HepG2 (cell line): ENCODE measurements around the gene GLIS2. TPM values are rescaled to one million over a fixed set of nuclear protein-coding genes. Genes with fewer than 3 reads are reported as not detected.

Experiments used
- BATF2 ChIP-seq: sonication (generic); formaldehyde crosslinking; IDR thresholded peaks from 2 replicates; pipeline ENCODE4 v1.8.0; 2022; ENCODE audit warnings: mild to moderate bottlenecking, missing genetic modification reagents, moderate library complexity
- CBX5 ChIP-seq: sonication (generic); formaldehyde crosslinking; IDR thresholded peaks from 2 replicates; pipeline ENCODE4 v1.4.0; 2020; ENCODE audit warnings: missing genetic modification reagents, borderline replicate concordance
- CCDC6 ChIP-seq: sonication (generic); formaldehyde crosslinking; IDR thresholded peaks from 2 replicates; pipeline ENCODE4 v1.8.1; 2022; ENCODE audit warnings: mild to moderate bottlenecking, missing genetic modification reagents, moderate library complexity
- CTCF ChIP-seq: sonication (generic); formaldehyde crosslinking; IDR thresholded peaks from 2 replicates; pipeline ENCODE4 v1.5.0; 2020; ENCODE audit warnings: mild to moderate bottlenecking, missing genetic modification reagents, moderate library complexity
- GABPB1 ChIP-seq: IDR thresholded peaks from 2 replicates; pipeline ENCODE4 v1.6.1; 2016; ENCODE audit warnings: mild to moderate bottlenecking, missing genetic modification reagents, moderate library complexity, missing compliant biosample characterization
- HDAC6 ChIP-seq: fragments of 200-600 bp; sonication (generic); IDR thresholded peaks from 2 replicates; pipeline ENCODE4 v1.7.0; 2017; ENCODE audit warnings: mild to moderate bottlenecking, antibody characterized with exemption, low read length, low read depth
- KIAA2018 ChIP-seq: sonication (generic); formaldehyde crosslinking; IDR thresholded peaks from 2 replicates; pipeline ENCODE4 v1.5.0; 2020; ENCODE audit warnings: mild to moderate bottlenecking, missing genetic modification reagents, borderline replicate concordance
- PRPF4 ChIP-seq: fragments of 200-400 bp; formaldehyde crosslinking; IDR thresholded peaks from 2 replicates; pipeline ENCODE4 v1.6.1; 2016; ENCODE audit warnings: low read length, low read depth; ENCODE audit not compliant: poor library complexity, severe bottlenecking
- REPIN1 ChIP-seq: sonication (generic); formaldehyde crosslinking; IDR thresholded peaks from 2 replicates; pipeline ENCODE4 v1.8.0; 2022; ENCODE audit warnings: missing genetic modification reagents, low read depth, mild to moderate bottlenecking, borderline replicate concordance
- TBX2 ChIP-seq: sonication (generic); formaldehyde crosslinking; IDR thresholded peaks from 2 replicates; pipeline ENCODE4 v1.5.0; 2020; ENCODE audit warnings: missing genetic modification reagents, mild to moderate bottlenecking, borderline replicate concordance
- YEATS4 ChIP-seq: sonication (generic); formaldehyde crosslinking; IDR thresholded peaks from 2 replicates; pipeline ENCODE4 v1.4.0; 2020; ENCODE audit warnings: missing genetic modification reagents, borderline replicate concordance
- ZBTB21 ChIP-seq: sonication (generic); formaldehyde crosslinking; IDR thresholded peaks from 2 replicates; pipeline ENCODE4 v1.4.0; 2020; ENCODE audit warnings: missing genetic modification reagents
- ZNF251 ChIP-seq: sonication (generic); formaldehyde crosslinking; IDR thresholded peaks from 2 replicates; pipeline ENCODE4 v1.9.0; 2021; ENCODE audit warnings: mild to moderate bottlenecking, missing genetic modification reagents
- ZNF616 ChIP-seq: sonication (generic); formaldehyde crosslinking; IDR thresholded peaks from 2 replicates; pipeline ENCODE4 v1.5.0; 2020; ENCODE audit warnings: low read depth, mild to moderate bottlenecking, missing genetic modification reagents
- polyA plus RNA-seq, 8 experiments: library from polyadenylated mRNA; depleted of rRNA in 3 of 8; stranded (reverse) in 7 of 8; unstranded in 1 of 8; fragments of >200 nt; fragmentation: Illumina TruSeq in 4 of 8; extraction: Trizol in 4 of 8; gene quantifications; 2 replicates each; pipeline versions ENCODE4 v1.2.1 to v1.2.3, GENCODE V29; 2011 to 2016; ENCODE audit warnings: low read depth in 4 of 8, missing spikeins in 1 of 8, mixed read lengths in 1 of 8; ENCODE audit not compliant: insufficient read depth in 1 of 8
- total RNA-seq, 5 experiments: library from RNA; depleted of rRNA; stranded (reverse); fragments of >200 nt; fragmentation: Illumina TruSeq; extraction: Trizol; gene quantifications; 2 replicates each; pipeline ENCODE4 v1.2.3, GENCODE V29; 2016; ENCODE audit warnings: low read depth in 1 of 5

Gene GLIS2
- total and polyA plus RNA-seq, 2 of the 13 experiments (the other 11 are each of a cell fraction or from before 2014, with no cell fraction given), result 0.28 to 0.29 TPM

GRCh38 chr16:4358831-4359561, 43.1 kb downstream of the GLIS2 start (continued):
- TF ChIP-seq KIAA2018 (CRISPR knock-in tag) (no peak), CBX5 (CRISPR knock-in tag) (0 out of 2 replicates have a peak, but pooled peaks have one; percentile 40), HDAC6 (no peak), REPIN1 (CRISPR knock-in tag) (no peak), CCDC6 (CRISPR knock-in tag) (no peak), YEATS4 (CRISPR knock-in tag) (no peak), ZNF251 (no peak), TBX2 (CRISPR knock-in tag) (no peak), CTCF (CRISPR knock-in tag) (peak; percentile 98), BATF2 (CRISPR knock-in tag) (no peak), ZBTB21 (CRISPR knock-in tag) (no peak), GABPB1 (CRISPR knock-in tag) (peak; percentile 30; the same call in 1 of the 2 replicates), PRPF4 (no peak), ZNF616 (no peak)
- TF ChIP-seq, all 625 proteins: peak for 85
